Osteocyte (in vitro differentiated cells): Measurements from ENCODE around the gene RPRD1A. TPM values are rescaled to one million over a fixed set of nuclear protein-coding genes. Genes with fewer than 3 reads are reported as not detected.

ENCODE experiments used
- DNase-seq: peaks from one replicate; pipeline ENCODE4 v3.0.0; 2021; ENCODE audit warnings: mixed read lengths; ENCODE audit not compliant: unreplicated experiment; ENCODE audit errors: extremely low spot score
- H3K27ac Mint-ChIP-seq: one replicate; pipeline ENCODE4 v1.8.0; 2021; ENCODE audit warnings: mild to moderate bottlenecking, mixed read lengths; ENCODE audit not compliant: unreplicated experiment
- H3K27me3 Mint-ChIP-seq: one replicate; pipeline ENCODE4 v1.8.0; 2021; ENCODE audit warnings: mixed read lengths; ENCODE audit not compliant: unreplicated experiment
- H3K36me3 Mint-ChIP-seq: one replicate; pipeline ENCODE4 v1.8.0; 2021; ENCODE audit warnings: mixed read lengths; ENCODE audit not compliant: unreplicated experiment
- H3K4me1 Mint-ChIP-seq: one replicate; pipeline ENCODE4 v1.8.0; 2021; ENCODE audit warnings: mixed read lengths; ENCODE audit not compliant: unreplicated experiment
- H3K4me3 Mint-ChIP-seq: one replicate; pipeline ENCODE4 v1.8.0; 2021; ENCODE audit warnings: mild to moderate bottlenecking, moderate library complexity, mixed read lengths; ENCODE audit not compliant: unreplicated experiment
- H3K9me3 Mint-ChIP-seq: one replicate; pipeline ENCODE4 v1.8.0; 2021; ENCODE audit warnings: mixed read lengths; ENCODE audit not compliant: unreplicated experiment
- total RNA-seq: library from RNA; stranded (reverse); gene quantifications from 2 replicates; pipeline ENCODE4 v1.2.1, GENCODE V29; 2021
- TF ChIP-seq, protein P1 (sequence below): fragments of 200-600 bp; sonication (generic); IDR thresholded peaks from 2 replicates; pipeline ENCODE4 v1.5.0; 2021; ENCODE audit warnings: antibody characterized with exemption, mild to moderate bottlenecking, moderate library complexity

Gene RPRD1A
- total RNA-seq, 1 donor from 2014 or later: 41.9 TPM

GRCh38 chr18:35941299-35941698, 126.1 kb downstream of the RPRD1A start:
- Mint-ChIP-seq H3K27me3 (peaks cover 35% of the 10 kb centered on the region), H3K9me3 (no peaks in the 10 kb centered on the region), H3K4me3 (no peak overlapping the region), H3K4me1 (no peaks in the 10 kb centered on the region), H3K27ac (no peak overlapping the region), H3K36me3 (no peaks in the 10 kb centered on the region)
- TF ChIP-seq, protein P1, sequence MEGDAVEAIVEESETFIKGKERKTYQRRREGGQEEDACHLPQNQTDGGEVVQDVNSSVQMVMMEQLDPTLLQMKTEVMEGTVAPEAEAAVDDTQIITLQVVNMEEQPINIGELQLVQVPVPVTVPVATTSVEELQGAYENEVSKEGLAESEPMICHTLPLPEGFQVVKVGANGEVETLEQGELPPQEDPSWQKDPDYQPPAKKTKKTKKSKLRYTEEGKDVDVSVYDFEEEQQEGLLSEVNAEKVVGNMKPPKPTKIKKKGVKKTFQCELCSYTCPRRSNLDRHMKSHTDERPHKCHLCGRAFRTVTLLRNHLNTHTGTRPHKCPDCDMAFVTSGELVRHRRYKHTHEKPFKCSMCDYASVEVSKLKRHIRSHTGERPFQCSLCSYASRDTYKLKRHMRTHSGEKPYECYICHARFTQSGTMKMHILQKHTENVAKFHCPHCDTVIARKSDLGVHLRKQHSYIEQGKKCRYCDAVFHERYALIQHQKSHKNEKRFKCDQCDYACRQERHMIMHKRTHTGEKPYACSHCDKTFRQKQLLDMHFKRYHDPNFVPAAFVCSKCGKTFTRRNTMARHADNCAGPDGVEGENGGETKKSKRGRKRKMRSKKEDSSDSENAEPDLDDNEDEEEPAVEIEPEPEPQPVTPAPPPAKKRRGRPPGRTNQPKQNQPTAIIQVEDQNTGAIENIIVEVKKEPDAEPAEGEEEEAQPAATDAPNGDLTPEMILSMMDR: no peak
- DNase-seq: no peak

Other genes with a start within 250 kb of the RPRD1A start
- 75.8 and 79.2 TPM in 2 replicates for gene SLC39A6, start 61.8 kb upstream of the RPRD1A start, total RNA-seq
- 89.9 and 93.4 TPM in 2 replicates for gene ELP2, start 62.3 kb upstream of the RPRD1A start, total RNA-seq
- 5.2 and 5.5 TPM in 2 replicates for gene MOCOS, start 119.9 kb upstream of the RPRD1A start, total RNA-seq
- 0.73 and 1.2 TPM in 2 replicates for gene FHOD3, start 230.2 kb upstream of the RPRD1A start, total RNA-seq